Activated CD4-positive, alpha-beta memory T cell treated with anti-CD3 and anti-CD28 coated beads for 36 hours (primary cell): ENCODE results near the gene UBXN10. TPM values are rescaled to one million over a fixed set of nuclear protein-coding genes. Genes with fewer than 3 reads are reported as not detected.
A peak's percentile ranks its signal among the peaks of the same experiment; 100 is the strongest.

Experiments used
- CTCF ChIA-PET: fragments of 350-600 bp; sonication (Branson Sonifier 250); formaldehyde crosslinking; loops from one replicate; lab custom pipeline; 2021; ENCODE audit warnings: antibody characterized with exemption, inconsistent platforms; lab: Charles Lee
- POLR2A ChIA-PET: fragments of 350-600 bp; sonication (Branson Sonifier 250); formaldehyde crosslinking; loops from one replicate; lab custom pipeline; 2021; ENCODE audit warnings: antibody characterized with exemption; lab: Charles Lee
- DNase-seq: peaks from one replicate; pipeline ENCODE4 v3.0.0-alpha.2; 2020
- H3K27ac Mint-ChIP-seq: one replicate; pipeline ENCODE4 v1.8.0; 2021; ENCODE audit warnings: mixed read lengths
- H3K27me3 Mint-ChIP-seq: one replicate; pipeline ENCODE4 v1.8.0; 2021; ENCODE audit warnings: mixed read lengths
- H3K36me3 Mint-ChIP-seq: one replicate; pipeline ENCODE4 v1.8.0; 2021; ENCODE audit warnings: mixed read lengths
- H3K4me1 Mint-ChIP-seq: one replicate; pipeline ENCODE4 v1.8.0; 2021; ENCODE audit warnings: low read depth, mixed read lengths
- H3K4me3 Mint-ChIP-seq: one replicate; pipeline ENCODE4 v1.8.0; 2021; ENCODE audit warnings: mild to moderate bottlenecking, mixed read lengths
- H3K9me3 Mint-ChIP-seq: one replicate; pipeline ENCODE4 v1.8.0; 2021; ENCODE audit warnings: mixed read lengths
- intact Hi-C: fragments of 100-400 bp; cut with micrococcal nuclease; formaldehyde crosslinking; loops from one replicate; pipeline ENCODE4 v1.15.1; 2023
- total RNA-seq, 2 experiments: library from RNA; stranded (reverse); gene quantifications; one replicate each; pipeline ENCODE4 v1.2.3, GENCODE V29; 2021

UBXN10 gene, protein sequence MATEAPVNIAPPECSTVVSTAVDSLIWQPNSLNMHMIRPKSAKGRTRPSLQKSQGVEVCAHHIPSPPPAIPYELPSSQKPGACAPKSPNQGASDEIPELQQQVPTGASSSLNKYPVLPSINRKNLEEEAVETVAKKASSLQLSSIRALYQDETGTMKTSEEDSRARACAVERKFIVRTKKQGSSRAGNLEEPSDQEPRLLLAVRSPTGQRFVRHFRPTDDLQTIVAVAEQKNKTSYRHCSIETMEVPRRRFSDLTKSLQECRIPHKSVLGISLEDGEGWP
- total RNA-seq: under 1 TPM; 0.53 to 0.55 TPM

DNA sequence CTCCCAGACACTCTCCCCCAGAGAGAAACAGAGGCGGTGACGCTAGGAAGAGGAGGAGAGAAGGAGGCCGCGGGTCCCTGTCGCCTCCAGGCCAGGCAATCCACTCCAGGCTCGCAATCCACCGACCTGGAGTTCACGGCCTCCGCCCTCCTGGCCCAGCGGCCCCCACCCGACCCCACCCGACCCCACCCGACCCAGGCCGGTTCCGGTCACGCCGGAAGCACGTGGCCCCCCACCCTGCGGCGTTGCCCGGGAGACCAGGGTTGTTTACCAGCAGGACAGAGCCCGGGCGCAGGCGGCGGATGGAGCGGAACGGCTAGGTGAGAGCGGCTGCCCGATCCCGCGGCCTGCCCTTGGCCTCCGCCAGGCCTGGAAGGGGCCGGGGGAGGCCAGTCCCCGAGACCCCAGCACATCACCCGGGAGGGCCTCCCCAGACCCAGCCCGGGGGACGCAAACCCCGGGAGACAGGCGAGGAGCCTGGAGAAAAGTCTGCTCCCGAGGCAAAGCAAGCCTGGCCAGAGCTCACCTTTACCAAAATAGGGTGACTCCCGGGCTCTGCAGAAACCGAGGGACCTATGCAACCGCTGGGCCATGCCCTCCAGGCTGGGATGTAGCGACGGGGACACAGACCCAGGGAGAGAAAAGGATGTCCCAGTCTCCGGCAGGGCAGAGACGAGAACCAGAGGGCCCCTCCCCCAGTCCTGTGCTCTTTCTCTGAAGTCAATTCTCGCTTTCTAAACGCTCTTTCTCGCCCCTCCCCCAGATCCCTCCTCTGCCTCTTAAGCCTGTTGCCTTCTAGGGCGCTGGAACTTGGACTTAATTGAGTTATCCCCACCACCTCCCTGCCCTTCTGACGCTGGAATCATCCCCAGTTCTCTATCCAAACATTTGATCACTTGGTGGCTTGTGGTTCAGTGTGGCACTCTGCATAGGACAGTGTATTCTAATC lies at the start of gene UBXN10, which contains the start of gene PLA2G2C:
Gene UBXN10 (plus strand): TSS at position 263 of the 949 bp plus-strand sequence. CDS start 4,466 bp downstream, outside the sequence.
Gene PLA2G2C (minus strand): TSS at position 685 of the 949 bp plus-strand sequence. CDS start 9,155 bp downstream, outside the sequence.
- no peaks in the 10 kb centered on the region for H3K36me3 Mint-ChIP-seq
- ChIA-PET POLR2A (no interaction called here), CTCF (interaction anchor here (2.3 kb wide), 1 partner anchor 10 kb away, joined by 18 read pairs; no protein-coding TSS in a partner anchor)
- H3K4me3 Mint-ChIP-seq: peak within 1 kb of the TSS; percentile 77
- H3K4me1 Mint-ChIP-seq: peaks cover 41% of the 10 kb centered on the region
- H3K9me3 Mint-ChIP-seq: no peaks in the 10 kb centered on the region
- intact Hi-C loops: loop anchor here (1.0 to 5.0 kb wide), 4 partner anchors 15 to 136 kb away; no protein-coding TSS in a partner anchor
- peaks cover 21% of the 10 kb centered on the region for H3K27me3 Mint-ChIP-seq
- peak within 1 kb of the TSS; percentile 74 for H3K27ac Mint-ChIP-seq
- DNase-seq: peak; percentile 88

DNA sequence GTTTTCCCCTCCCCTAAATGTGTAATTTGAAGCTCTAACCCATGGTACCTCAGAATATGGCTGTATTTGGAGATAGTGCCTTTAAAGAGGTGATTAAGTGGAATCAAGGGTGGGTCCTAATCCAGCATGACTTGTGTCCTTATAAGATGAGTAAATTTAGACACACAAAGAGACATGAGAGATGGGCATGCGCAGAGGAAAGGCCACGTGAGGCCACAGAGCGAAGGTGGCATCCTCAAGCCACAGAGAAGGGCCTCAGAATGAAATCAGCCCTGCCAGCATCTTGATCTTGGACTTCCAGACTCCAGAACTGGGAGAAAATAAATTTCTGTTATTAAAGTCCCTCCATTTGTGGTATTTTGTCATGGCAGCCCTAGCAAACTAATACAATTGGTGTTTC lies 49.6 kb upstream of the UBXN10 start:
- intact Hi-C loops: no loop called here
- H3K36me3 Mint-ChIP-seq: no peaks in the 10 kb centered on the region
- no peak for DNase-seq
- no peak overlapping the region for H3K4me3 Mint-ChIP-seq
- CTCF ChIA-PET: no interaction called here
- POLR2A ChIA-PET: no interaction called here
- H3K27me3 Mint-ChIP-seq: peaks cover 11% of the 10 kb centered on the region
- H3K27ac Mint-ChIP-seq: no peak overlapping the region
- peaks cover 2% of the 10 kb centered on the region for H3K9me3 Mint-ChIP-seq
- no peaks in the 10 kb centered on the region for H3K4me1 Mint-ChIP-seq

DNA sequence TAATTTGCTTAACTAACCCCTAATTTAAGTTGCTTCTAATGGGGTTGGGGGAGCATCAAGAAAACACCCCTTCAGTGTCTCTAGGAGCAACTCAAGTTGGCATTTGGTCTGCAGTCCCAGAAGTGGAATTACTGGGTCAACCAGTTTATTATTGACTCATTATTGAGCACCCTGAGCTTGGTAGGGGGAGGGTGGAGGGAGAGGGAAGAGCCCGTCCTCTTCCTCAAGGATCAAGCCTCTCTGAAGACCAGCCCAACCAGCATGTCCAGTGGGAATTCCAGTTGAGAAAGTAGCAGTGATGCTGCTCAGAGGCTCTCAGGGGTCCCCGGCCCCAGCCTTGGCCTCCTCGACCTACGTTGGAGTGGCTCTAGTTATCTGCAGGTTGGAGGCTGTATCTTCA lies 48.8 kb upstream of the UBXN10 start:
- POLR2A ChIA-PET: no interaction called here

DNA sequence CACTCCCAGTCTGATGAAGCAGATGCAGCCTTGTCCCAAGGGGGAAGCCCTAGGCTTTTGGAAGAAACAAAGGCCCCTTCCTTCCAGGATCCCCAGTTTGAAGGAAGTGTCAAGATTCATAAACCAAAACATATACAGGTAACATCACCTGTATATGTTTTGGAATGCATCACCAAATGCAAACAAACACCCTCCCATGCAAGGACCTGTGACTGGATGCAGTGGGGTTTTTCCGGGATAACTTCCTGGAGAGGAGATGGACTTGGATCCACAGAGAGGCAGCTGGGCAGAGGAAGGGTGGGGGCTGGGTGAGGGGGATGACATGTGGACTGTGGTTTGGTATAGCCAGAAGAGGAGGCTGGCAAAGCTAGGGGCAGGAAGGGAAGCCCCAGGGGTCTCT lies 48.3 kb upstream of the UBXN10 start:
- no peak for DNase-seq
- Mint-ChIP-seq H3K9me3 (no peaks in the 10 kb centered on the region), H3K27ac (no peak overlapping the region), H3K27me3 (peaks cover 8% of the 10 kb centered on the region), H3K4me3 (no peak overlapping the region), H3K36me3 (no peaks in the 10 kb centered on the region), H3K4me1 (no peaks in the 10 kb centered on the region)
- POLR2A ChIA-PET: no interaction called here
- intact Hi-C loops: no loop called here
- CTCF ChIA-PET: no interaction called here

More for the DNA sequence above, 48.8 kb upstream of the UBXN10 start:
- Mint-ChIP-seq H3K36me3 (no peaks in the 10 kb centered on the region), H3K4me1 (no peaks in the 10 kb centered on the region), H3K9me3 (no peaks in the 10 kb centered on the region), H3K27ac (no peak overlapping the region), H3K27me3 (peaks cover 9% of the 10 kb centered on the region), H3K4me3 (no peak overlapping the region)
- DNase-seq: no peak
- CTCF ChIA-PET: no interaction called here
- intact Hi-C loops: no loop called here

DNA sequence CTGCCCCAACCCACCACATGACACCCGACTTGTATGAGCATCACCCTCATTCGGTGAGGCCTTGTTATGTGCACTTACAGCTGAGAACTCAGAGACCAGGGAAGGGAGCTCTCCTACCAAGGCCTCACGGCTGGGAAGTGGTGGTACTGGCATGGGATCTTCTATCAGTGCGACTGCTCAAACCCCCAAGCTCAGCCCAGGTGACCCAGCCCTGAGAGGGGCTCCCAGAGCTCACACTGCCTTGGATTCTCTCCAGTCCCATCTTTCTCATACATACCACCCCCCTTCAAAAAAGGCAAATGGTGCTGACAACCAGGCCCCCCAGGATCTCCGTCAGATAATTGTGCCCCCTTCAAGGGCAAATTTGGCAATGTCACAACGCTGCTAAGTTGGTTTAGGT lies 47.5 kb upstream of the UBXN10 start:
- POLR2A ChIA-PET: no interaction called here
- H3K27me3 Mint-ChIP-seq: peaks cover 8% of the 10 kb centered on the region
- no peak for DNase-seq
- H3K9me3 Mint-ChIP-seq: no peaks in the 10 kb centered on the region
- H3K4me1 Mint-ChIP-seq: no peaks in the 10 kb centered on the region
- H3K27ac Mint-ChIP-seq: no peak overlapping the region
- H3K36me3 Mint-ChIP-seq: no peaks in the 10 kb centered on the region
- no peak overlapping the region for H3K4me3 Mint-ChIP-seq
- intact Hi-C loops: no loop called here
- CTCF ChIA-PET: no interaction called here

DNA sequence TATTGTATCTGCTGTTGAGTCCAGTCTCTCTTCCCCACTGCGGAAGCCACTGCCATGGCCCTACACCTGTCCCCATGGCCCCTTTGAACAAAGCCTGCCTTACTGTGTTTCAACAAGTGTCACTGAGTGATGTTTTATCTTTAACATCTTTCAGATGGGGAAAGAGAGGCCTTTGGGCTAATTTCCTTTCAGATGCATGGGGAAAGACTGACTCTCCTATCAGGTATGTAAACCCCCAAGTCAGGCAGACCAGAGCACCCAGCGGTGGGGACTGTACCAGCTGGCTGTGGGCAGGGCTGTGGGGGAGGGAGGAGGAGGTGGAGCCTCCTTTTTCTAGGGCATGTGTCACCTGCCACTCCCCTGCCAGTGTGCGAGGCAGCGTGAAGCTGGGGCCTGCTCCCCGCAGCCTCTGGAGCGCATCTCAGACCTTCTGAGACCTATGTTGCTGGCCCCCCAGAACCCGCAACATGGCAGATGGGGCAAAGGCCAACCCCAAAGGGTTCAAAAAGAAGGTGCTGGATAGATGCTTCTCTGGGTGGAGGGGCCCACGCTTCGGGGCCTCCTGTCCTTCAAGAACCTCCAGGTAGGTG lies 46.8 kb upstream of the UBXN10 start, which contains the start of gene PLA2G2F:
Gene PLA2G2F (plus strand): TSS at position 363 of the 590 bp plus-strand sequence. CDS start 105 bp downstream, at position 468.
- ChIA-PET POLR2A (no interaction called here), CTCF (no interaction called here)
- Mint-ChIP-seq H3K27me3 (peaks cover 8% of the 10 kb centered on the region), H3K36me3 (no peaks in the 10 kb centered on the region), H3K9me3 (no peaks in the 10 kb centered on the region), H3K27ac (no peak within 1 kb of the TSS), H3K4me3 (no peak within 1 kb of the TSS), H3K4me1 (no peaks in the 10 kb centered on the region)
- intact Hi-C loops: no loop called here
- no peak for DNase-seq

DNA sequence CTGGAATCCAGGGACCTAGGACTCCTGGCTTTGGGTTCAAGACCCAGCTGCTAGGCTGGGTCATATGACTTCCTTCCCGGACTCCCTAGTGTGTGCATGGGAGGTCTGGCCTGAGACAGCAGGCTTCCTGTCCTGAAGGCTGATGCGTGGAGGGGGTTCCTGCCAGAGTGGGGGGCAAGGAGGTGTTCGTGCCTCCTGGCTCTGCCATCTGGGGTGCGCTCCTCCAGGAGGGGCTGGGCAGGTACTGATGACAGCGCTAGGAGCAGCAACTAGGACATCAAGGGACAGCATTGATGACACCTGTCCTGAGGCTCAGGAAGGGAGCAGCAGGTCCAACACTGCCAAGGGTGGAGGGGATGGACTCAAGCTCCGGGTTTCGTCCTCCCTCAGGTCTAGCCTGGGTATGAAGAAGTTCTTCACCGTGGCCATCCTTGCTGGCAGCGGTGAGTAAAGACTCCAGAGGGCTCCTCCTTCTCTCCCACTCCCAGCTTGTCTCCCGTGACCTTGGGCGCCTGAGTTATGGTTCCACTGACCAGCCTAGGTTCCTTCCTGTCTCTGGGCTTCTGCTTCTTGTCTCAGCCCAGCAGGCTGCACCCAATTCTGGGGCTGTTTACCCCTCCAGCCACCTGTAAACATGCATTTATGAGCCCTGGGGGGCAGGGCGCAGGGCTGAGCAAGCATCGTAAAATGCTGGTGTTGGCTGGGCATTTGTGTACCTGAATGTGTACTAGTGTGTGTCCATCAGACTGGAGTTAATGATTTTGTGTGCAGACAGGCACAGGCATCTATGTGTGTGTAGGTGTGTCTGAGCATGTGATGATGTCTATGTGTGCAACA lies 45.9 kb upstream of the UBXN10 start:
- POLR2A ChIA-PET: no interaction called here
- Mint-ChIP-seq H3K27ac (no peak overlapping the region), H3K27me3 (peaks cover 8% of the 10 kb centered on the region), H3K4me3 (no peak overlapping the region), H3K36me3 (no peaks in the 10 kb centered on the region), H3K4me1 (no peaks in the 10 kb centered on the region), H3K9me3 (no peaks in the 10 kb centered on the region)
- CTCF ChIA-PET: no interaction called here
- DNase-seq: no peak
- intact Hi-C loops: no loop called here

DNA sequence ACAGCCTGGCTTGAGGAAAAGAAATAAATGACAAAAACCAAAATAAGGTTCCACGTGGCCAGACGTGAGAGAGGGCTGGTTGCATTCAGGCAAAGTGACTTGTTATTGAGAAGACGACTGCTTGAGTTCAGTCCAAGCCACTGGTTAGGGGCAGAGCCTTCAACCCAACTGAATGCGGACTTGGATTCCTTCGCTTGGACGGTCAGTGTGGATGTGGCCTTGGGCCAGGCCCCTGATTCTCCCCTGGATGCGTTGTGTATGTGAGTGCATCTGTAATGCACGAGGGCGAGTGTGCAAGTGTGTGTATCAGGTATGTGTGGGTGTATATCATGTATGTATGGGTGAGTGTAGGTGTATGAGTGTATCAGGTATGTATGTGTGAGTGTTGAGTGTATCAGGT lies 44.9 kb upstream of the UBXN10 start:
- H3K27ac Mint-ChIP-seq: no peak overlapping the region
- POLR2A ChIA-PET: no interaction called here
- DNase-seq: no peak
- no peaks in the 10 kb centered on the region for H3K36me3 Mint-ChIP-seq
- CTCF ChIA-PET: no interaction called here
- intact Hi-C loops: no loop called here
- no peaks in the 10 kb centered on the region for H3K9me3 Mint-ChIP-seq
- H3K4me3 Mint-ChIP-seq: no peak overlapping the region
- H3K4me1 Mint-ChIP-seq: no peaks in the 10 kb centered on the region
- peaks cover 4% of the 10 kb centered on the region for H3K27me3 Mint-ChIP-seq

DNA sequence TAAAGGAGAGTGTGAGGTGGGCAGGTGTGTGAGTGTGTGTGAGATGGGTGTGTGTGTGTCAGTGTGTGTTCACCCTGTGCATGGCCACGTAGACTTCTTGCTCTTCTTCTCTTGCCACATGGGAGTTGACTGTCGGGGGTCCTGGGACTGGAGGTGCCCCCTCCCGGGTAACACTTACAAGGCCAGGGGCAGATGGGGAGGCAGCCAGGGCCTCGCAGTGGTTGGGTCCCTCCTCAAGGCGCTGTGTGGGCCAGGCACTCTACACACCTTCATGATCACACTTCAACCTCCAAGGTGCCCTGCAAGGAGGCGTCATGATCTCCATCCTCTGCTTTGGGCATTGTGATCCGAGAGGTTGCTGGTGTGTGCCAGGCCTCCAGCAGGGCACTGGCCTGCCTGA lies 44.4 kb upstream of the UBXN10 start:
- H3K27me3 Mint-ChIP-seq: peaks cover 4% of the 10 kb centered on the region
- no peak for DNase-seq
- no peak overlapping the region for H3K27ac Mint-ChIP-seq
- CTCF ChIA-PET: no interaction called here
- H3K4me1 Mint-ChIP-seq: no peaks in the 10 kb centered on the region
- H3K36me3 Mint-ChIP-seq: no peaks in the 10 kb centered on the region
- H3K9me3 Mint-ChIP-seq: no peaks in the 10 kb centered on the region
- H3K4me3 Mint-ChIP-seq: no peak overlapping the region
- intact Hi-C loops: no loop called here
- POLR2A ChIA-PET: no interaction called here

DNA sequence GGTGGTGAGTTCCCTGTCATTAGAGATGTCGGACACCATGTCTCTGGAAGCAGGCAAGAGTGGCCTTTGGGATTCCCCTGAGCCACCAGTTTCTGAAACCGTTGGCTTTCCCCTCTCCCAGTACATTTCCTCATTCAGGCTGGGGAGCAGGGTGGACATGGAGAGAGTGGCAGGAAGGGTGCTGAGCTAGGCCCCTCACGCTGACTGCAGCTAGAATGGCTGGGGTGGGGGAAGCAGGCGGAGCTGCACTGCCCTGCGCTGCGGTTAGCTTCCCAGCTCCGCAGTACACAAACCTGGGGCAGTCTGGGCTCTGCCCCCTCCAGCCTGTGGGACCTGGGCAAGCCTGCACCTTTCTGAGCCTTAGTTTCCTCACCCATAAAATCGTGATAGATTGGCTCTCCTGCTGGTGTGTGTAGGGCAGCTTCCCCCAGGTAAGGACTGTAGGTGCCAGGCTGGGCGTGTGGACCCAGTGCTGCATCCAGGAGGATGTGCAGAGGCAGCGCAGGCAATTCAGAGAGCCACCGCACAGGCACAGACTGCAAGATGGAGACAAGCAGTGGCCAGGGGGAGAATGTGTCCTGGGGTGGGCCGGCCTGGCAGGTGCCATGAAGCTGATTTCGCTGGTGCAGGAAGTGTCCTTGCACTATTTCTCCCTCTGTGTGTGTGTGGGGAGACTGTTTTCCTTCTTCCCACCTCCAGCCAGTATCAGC lies 43.7 kb upstream of the UBXN10 start:
- Mint-ChIP-seq H3K4me1 (no peaks in the 10 kb centered on the region), H3K27ac (no peak overlapping the region), H3K36me3 (no peaks in the 10 kb centered on the region), H3K27me3 (peaks cover 4% of the 10 kb centered on the region), H3K4me3 (no peak overlapping the region), H3K9me3 (no peaks in the 10 kb centered on the region)
- ChIA-PET CTCF (interaction anchor here (1.1 kb wide), 1 partner anchor 10 kb away, joined by 3 read pairs; no protein-coding TSS in a partner anchor), POLR2A (no interaction called here)
- no peak for DNase-seq
- intact Hi-C loops: no loop called here

DNA sequence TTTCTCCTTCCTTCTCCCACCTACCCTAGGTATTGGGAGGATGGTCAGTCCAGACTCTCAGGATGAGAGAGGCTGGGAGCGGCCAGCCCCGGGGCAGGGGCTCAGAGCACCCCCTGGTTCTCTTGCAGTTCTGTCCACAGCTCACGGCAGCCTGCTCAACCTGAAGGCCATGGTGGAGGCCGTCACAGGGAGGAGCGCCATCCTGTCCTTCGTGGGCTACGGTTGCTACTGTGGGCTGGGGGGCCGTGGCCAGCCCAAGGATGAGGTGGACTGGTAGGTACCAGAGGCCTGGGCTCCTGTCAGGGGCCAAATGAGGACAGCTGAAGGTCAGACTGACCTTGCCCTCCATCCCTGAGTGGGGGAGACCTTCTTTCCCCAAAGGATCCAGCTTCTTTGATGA lies 42.6 kb upstream of the UBXN10 start:
- CTCF ChIA-PET: interaction anchor here (1.1 to 1.3 kb wide), 2 partner anchors 9 kb away, joined by 3 to 5 read pairs; no protein-coding TSS in a partner anchor
- intact Hi-C loops: no loop called here
- H3K36me3 Mint-ChIP-seq: no peaks in the 10 kb centered on the region
- POLR2A ChIA-PET: no interaction called here
- no peak overlapping the region for H3K4me3 Mint-ChIP-seq
- no peak for DNase-seq
- no peak overlapping the region for H3K27ac Mint-ChIP-seq
- H3K9me3 Mint-ChIP-seq: no peaks in the 10 kb centered on the region
- peaks cover 3% of the 10 kb centered on the region for H3K27me3 Mint-ChIP-seq
- no peaks in the 10 kb centered on the region for H3K4me1 Mint-ChIP-seq
